NB4 (cell line): ENCODE data around the gene CNBD2.

ENCODE experiments used
- CTCF ChIP-seq: IDR thresholded peaks from one replicate; pipeline ENCODE4 v1.5.1; 2012; ENCODE audit warnings: low read depth, low read length
- POLR2A ChIP-seq: IDR thresholded peaks from 2 replicates; pipeline ENCODE4 v1.6.1; 2011; ENCODE audit warnings: mild to moderate bottlenecking; ENCODE audit not compliant: insufficient read length; ENCODE audit errors: extremely low read depth
- TF ChIP-seq, protein P1 (sequence below): IDR thresholded peaks from 2 replicates; pipeline ENCODE4 v1.6.1; 2011; ENCODE audit warnings: low read depth, low read length

DNA sequence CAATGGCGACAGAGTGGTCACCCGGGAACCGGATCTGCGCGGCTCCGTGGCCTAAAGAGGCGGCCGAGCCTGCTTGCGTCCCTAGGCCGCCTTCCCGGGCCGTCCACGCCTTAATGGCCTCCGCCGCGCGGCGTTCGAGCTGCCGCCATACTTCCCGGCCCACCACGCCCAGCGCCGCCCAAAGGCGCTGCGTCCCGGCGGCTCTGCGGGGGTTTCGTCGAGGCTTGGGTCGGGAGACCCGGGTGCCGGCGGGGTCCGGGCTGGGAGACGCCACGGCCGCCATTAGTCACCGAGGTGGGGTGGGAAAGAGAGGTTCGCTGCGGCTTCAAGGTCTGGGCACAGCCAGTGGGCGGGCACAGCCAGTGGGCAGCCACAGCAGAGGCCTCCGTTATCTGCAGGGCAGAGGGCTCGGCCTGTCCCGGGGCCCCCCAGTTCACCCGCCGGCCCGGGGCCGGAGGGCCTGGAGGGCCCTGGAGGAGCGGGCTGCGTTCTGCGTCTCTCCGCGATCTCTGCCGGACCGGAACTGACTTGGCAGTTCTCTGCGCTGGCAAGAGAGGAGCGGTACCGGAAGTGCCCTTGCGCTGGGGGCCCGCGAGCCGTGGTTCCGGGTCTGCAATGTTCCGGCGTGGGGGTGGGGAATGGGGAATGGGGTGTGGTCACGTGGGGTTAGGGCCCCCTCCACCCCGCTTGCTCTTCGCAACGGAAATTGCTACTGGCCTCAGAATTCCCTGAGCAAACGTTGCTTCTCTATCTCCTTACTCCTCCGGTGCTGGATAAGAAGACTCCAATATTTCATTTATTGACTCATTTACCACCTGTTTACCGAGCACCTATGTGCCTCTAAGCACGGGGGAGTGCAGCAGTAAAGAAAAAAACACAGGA lies 82.3 kb downstream of the CNBD2 start:
- no peak for TF ChIP-seq CTCF
- TF ChIP-seq POLR2A, result peak; percentile 99
- TF ChIP-seq, protein P1, sequence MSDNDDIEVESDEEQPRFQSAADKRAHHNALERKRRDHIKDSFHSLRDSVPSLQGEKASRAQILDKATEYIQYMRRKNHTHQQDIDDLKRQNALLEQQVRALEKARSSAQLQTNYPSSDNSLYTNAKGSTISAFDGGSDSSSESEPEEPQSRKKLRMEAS, result peak; percentile 91
